GM12891 (cell line): ENCODE measurements around the gene TMPRSS4.

Experiments used
- PAX5 ChIP-seq: IDR thresholded peaks from 2 replicates; pipeline ENCODE4 v1.6.1; 2011; ENCODE audit warnings: low read length, moderate library complexity, mild to moderate bottlenecking; ENCODE audit not compliant: insufficient read depth, severe bottlenecking
- POLR2A ChIP-seq: IDR thresholded peaks from 2 replicates; pipeline ENCODE4 v1.6.1; 2011; ENCODE audit warnings: low read depth, low read length, control low read depth
- POLR2AphosphoS5 ChIP-seq: IDR thresholded peaks from 2 replicates; pipeline ENCODE4 v1.6.1; 2011; ENCODE audit warnings: low read depth, low read length, control low read depth
- POU2F2 ChIP-seq: IDR thresholded peaks from 2 replicates; pipeline ENCODE4 v1.6.1; 2011; ENCODE audit warnings: low read depth, mild to moderate bottlenecking, control low read depth, low read length, moderate library complexity
- SPI1 ChIP-seq: IDR thresholded peaks from 2 replicates; pipeline ENCODE4 v1.6.1; 2011; ENCODE audit warnings: low read depth, low read length, control low read depth
- TAF1 ChIP-seq: IDR thresholded peaks from 2 replicates; pipeline ENCODE4 v1.6.1; 2011; ENCODE audit warnings: low read depth, low read length, control low read depth

DNA sequence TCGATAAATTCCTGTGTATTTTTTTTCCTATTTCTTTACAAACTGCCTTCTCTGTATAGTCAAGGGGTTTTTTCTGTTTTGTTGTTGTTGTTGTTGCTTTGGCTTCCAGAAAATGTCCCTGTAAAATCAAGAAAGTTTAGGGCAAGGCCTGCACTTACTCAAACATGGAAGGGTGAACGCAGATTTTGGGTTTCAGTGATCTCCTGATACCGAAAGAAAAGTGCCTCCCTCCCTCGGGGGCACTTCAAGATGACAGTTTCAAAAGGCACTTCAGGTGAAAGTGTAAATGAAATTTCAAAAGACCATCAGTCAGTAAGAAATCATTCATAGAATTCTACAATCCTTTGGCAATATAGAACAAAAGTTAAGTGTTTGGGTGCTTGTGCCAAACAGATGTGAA is 43.4 kb upstream of the TMPRSS4 start:
- TF ChIP-seq TAF1 (no peak), POLR2A (no peak), POLR2AphosphoS5 (no peak), SPI1 (no peak), PAX5 (no peak), POU2F2 (no peak)
